ENCODE data around the gene GSPT1.
"Not testable (repeated sequence)": the region's sequence is repeated elsewhere in the genome, so short reads cannot be mapped to it uniquely, and the experiment has no call there.

GRCh38 chr16:11924046-11924445, 8.3 kb upstream of the GSPT1 start:
- not testable (repeated sequence) for TF ChIP-seq CTCF (conservative IDR thresholded peaks at IDR 0.05; ENCODE audit: low read length); EZH2phosphoT487 (IDR thresholded peaks at IDR 0.05; ENCODE audit: borderline replicate concordance, low read depth, low read length)
